ENCODE measurements around the gene CDKN2A.
"Not testable (repeated sequence)": the region's sequence is repeated elsewhere in the genome, so short reads cannot be mapped to it uniquely, and the experiment has no call there.

CDKN2A gene

DNA sequence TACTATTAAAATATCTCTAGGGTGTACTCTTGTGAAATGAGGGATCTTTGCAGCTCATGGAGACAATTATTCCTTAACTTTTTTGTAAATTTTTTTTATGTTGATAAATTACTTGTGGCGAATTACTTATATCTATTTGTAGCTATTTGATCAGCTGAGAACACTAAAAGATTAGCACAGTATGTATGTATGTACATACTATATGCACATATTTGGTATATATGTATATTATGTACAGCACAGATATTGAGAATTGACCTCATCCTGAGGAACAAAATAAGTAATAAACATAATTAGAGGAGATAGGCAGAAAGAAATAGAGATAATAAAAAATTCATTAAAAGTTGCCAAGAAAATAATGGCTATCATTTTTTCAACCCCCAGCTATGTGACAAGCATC lies 11.8 kb downstream of the CDKN2A start:
- DNase-seq (ENCODE audit: low spot score): no peak

DNA sequence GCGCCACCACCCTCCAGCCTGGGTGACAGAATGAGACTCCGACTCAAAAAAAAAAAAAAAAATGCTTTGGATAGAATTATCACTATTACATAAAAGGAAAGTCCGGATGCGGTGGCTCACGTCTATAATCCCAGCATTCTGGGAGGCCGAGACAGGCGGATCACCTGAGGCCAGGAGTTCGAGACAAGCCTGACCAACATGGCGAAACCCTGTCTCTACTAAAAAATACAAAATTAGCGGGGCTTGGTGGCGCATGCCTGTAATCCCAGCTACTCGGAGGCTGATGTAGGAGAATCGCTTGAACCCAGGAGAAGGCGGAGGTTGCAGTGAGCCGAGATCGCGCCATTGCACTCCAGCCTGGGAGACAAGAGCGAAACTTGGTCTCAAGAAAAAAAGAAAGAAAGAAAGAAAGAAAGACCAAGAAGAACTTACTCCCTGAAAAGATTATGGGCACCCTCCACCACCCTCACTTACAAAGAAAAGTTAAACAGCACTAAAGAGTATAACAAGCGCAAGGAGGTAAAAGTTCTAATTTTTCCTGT lies 17.8 kb downstream of the CDKN2A start:
- DNase-seq (ENCODE audit: low spot score): no peak

DNA sequence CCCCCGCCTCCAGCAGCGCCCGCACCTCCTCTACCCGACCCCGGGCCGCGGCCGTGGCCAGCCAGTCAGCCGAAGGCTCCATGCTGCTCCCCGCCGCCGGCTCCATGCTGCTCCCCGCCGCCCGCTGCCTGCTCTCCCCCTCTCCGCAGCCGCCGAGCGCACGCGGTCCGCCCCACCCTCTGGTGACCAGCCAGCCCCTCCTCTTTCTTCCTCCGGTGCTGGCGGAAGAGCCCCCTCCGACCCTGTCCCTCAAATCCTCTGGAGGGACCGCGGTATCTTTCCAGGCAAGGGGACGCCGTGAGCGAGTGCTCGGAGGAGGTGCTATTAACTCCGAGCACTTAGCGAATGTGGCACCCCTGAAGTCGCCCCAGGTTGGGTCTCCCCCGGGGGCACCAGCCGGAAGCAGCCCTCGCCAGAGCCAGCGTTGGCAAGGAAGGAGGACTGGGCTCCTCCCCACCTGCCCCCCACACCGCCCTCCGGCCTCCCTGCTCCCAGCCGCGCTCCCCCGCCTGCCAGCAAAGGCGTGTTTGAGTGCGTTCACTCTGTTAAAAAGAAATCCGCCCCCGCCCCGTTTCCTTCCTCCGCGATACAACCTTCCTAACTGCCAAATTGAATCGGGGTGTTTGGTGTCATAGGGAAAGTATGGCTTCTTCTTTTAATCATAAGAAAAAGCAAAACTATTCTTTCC lies 19.3 kb downstream of the CDKN2A start:
- peak; percentile 28 for DNase-seq (ENCODE audit: low spot score)

DNA sequence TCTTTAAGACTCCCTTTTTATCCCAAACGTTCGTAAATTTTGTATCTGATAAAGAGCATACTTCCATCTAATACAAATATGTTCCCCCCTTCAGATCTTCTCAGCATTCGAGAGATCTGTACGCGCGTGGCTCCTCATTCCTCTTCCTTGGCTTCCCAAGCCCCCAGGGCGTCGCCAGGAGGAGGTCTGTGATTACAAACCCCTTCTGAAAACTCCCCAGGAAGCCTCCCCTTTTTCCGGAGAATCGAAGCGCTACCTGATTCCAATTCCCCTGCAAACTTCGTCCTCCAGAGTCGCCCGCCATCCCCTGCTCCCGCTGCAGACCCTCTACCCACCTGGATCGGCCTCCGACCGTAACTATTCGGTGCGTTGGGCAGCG lies 19.9 kb downstream of the CDKN2A start:
- no peak for DNase-seq (ENCODE audit: low spot score)

- no peak for DNase-seq (ENCODE audit: low spot score)
These were observed 21.8 kb downstream of the CDKN2A start for GRCh38 chr9:21972361-21972760.

DNA sequence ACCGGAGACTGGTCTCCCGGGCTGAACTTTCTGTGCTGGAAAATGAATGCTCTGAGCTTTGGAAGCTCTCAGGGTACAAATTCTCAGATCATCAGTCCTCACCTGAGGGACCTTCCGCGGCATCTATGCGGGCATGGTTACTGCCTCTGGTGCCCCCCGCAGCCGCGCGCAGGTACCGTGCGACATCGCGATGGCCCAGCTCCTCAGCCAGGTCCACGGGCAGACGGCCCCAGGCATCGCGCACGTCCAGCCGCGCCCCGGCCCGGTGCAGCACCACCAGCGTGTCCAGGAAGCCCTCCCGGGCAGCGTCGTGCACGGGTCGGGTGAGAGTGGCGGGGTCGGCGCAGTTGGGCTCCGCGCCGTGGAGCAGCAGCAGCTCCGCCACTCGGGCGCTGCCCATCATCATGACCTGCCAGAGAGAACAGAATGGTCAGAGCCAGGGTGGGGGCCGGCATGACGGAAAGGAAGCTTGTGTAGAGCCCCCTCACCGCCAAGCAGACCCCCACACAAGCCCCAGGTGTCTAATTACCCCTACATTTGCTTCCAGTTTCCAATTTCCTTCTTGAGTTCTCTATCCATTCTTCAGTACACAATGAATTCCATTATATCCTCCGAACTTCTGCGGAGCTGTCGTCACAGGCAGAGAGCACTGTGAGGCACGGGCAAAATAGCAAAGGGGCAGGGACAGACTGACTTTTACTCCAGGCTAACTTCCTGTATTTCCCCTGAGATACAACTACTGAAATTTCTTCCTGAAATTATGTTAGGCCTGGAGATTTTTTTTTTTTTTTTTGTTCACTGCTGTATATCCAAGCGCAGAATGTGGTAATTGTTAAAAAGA lies 23.2 kb downstream of the CDKN2A start:
- DNase-seq (ENCODE audit: low spot score): no peak

DNA sequence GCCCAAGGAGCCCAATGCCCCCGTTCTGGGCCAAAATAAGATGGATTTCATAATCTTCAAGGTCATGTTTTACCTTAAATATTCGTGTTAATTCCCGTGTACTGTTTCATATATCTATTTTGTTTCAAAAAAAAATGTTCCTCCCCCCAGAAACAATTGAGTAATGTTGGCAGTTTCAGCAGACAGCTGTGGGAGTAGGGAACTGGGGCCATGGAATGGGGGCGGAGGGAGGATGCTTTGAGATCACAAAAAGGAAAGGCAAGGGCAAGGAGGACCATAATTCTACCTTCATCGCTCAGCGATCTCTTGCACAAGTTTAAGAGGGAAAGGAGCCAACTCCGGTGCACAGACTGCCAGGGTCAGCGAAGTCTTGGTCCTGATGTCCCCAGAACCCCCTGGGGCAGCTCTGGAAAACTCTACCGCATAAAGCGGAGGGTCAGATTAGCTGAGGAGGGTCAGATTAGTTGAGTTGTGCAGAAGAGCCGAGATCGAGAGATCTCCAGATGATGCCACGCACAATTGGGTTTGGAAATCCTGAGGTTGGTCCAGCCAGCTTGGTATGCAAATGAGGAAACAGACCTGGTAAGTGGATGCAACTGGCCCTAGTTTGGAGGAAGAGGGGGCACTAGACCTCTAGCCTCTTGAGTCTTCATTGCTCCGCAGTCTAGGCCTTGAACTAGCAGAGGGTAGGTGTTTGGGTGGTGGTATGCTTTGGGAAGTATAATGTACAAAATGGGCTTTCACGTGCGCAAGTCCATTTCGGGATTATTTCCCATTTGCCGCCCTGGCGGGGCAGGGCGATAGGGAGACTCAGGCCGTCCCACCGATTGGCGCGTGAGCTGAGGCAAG lies 24.0 kb downstream of the CDKN2A start:
- no peak for DNase-seq (ENCODE audit: low spot score)

DNA sequence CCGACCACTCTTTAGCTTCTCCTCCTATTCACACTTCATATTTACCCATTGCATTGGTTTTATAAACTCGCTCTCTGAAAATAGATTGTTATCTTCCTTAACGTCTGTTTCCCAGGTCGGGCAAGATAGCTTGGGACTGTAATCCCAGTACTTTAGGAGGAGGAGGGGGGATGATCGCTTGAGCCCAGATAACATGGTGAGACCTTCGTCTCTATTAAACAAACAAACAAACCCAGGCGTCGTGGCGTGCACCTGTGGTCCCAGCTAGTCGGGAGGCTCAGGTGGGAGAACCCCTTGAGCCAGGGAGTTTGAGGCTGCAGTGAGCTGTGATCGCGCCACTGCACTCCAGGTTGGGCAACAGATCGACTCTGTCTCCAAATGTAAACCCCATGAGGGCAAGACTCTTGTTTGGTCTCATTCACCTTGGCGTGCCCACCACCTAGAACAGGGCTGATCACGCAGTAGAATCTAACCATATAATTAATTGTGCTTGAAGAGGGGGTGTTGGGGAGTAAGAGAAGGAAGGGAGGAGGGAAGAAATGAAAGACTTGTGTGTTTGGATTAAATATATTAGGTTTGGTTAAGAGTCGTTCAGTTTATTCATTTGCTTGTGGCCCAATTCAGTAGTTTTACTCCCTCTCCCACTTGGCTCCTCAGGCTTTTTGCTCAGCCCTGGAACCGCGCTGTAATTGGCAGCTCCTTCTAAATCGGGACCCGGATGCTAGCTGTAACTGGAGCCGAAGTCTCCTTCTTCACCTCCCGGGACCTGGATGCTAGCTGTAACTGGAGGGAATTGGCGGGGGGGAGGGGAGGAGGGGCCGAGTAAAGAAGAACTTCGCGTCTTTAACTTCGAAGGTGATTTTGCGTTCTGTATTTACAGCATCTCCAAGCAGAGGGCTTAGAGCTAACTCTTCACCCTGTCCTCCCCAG lies 24.9 kb downstream of the CDKN2A start:
- no peak for DNase-seq (ENCODE audit: low spot score)

DNA sequence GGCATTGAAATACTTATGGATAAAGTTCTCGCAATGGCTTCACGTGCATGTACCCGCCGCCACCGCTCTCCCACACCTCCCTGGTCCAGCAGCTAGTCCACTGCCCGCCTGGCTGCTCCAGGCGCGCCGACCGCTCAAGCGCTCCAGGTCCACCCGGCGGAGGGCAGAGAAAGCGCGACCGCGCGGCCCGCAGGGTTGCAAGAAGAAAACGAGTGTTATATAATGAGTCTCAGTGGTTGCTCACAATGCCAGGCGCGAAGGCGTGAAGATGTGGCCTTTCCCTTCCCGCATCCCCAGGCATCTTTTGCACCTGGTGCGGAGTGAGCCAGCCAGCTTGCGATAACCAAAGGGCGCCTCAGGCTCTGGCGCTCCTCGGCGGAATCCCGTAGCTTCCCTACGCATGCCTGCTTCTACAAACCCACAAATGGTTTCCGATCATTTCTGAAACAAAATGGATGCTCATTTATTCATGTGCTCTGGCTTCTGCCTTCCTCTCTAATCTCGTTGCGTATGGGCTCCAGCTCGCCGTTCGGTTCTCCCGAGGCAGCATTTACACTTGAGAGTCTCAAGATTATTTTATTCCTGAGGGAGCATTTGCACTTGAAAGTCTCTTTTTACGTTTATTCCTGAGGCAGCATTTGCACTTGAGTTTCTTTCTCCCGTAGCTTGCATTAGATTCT lies 25.7 kb downstream of the CDKN2A start:
- no peak for DNase-seq (ENCODE audit: low spot score)

DNA sequence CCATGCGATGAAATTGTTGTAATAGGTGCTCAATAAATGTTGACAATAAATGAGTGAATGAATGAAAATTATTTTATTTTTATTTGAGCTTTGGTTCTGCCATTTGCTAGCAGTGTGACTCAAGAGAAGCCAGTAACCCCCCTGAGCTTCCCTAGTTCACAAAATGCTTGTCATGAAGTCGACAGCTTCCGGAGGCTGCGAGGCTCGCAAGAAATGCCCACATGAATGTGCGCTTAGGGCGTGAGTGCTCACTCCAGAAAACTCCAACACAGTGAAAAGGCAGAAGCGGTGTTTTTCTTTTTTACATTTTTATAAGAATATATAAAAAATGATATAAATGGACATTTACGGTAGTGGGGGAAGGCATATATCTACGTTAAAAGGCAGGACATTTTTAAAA lies 26.5 kb downstream of the CDKN2A start:
- DNase-seq (ENCODE audit: low spot score): no peak

DNA sequence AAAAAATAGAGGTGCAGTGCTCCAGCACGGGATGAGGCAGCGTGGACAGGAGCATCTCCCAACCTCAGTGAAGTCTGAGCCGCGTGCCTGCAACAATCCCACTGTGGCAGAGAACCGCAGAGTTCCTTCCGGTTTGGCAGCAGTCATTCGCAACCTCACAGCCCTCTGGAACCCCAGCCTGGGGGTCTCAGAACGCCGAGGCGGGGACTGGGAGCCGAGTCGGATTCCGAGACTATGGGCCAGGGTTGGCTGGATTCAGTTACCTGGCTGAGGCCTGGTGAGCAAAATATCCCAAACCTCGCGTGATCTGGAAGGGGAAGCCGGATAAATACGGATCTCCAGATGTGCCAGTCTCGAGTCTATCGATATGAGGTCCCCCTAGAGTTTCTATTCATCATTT lies 27.0 kb downstream of the CDKN2A start:
- no peak for DNase-seq (ENCODE audit: low spot score)

DNA sequence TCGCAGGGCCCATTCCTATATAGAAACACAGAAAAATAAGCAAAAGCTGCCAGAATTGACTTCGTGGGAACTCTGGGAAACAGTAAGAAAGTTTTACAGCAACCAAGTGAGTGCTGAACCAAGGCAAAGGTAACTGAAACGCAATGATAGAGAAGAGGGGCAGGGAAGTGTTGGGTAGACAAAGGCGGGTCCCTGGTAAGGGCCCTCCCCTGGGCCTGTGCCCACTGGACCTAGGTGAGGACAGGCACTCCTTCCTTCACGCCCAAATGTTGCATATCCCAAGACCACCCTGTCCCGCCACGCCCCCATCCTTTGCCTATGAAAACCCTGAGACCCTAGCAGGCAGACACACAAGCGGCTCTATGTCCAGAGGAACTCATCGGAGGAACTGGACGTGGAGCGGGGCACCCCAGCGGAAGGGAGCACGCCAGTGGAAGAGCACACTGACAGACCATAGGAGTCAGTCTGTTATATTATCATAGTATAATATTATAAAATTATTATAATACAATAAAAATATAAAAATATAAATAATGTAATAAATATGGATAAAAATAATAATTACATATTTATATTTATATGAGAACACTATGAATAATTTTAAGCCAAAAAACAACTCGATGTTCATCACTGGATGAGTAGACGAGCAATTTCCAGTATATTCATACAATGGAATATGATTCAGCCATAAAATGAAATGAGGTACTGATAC lies 27.9 kb downstream of the CDKN2A start:
- DNase-seq (ENCODE audit: low spot score): no peak

DNA sequence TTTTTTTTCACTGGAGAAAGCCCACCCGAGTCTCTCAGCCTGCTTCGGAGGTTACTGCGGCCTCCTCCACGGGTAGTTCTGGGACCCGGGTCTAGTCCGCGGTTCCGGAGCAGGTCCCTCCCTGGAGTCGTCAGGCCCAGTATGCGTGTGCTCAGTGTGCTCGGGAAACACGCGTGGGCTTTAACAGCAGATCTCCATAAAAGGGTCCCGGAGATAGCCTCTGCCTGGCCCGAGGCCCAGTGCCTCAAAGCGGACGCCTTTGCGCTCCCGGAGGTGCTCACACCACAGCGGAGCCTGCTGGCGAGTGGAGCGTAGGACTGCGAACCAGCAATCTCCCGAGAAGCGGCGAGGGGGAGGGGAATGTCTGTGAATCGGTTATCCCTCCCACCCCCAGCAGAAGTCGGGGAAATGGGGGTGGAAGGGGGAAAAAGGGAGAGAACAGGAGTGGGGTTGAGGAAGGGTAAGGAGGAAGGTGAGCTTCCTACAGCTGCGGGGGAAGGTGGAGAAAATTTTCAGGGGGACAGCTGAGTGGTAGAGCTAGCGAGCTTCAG lies 28.7 kb downstream of the CDKN2A start:
- peak; percentile 55 for DNase-seq (ENCODE audit: low spot score)

- DNase-seq (ENCODE audit: low spot score): peak; percentile 21
These were observed 29.2 kb downstream of the CDKN2A start for GRCh38 chr9:21964925-21965385.

DNA sequence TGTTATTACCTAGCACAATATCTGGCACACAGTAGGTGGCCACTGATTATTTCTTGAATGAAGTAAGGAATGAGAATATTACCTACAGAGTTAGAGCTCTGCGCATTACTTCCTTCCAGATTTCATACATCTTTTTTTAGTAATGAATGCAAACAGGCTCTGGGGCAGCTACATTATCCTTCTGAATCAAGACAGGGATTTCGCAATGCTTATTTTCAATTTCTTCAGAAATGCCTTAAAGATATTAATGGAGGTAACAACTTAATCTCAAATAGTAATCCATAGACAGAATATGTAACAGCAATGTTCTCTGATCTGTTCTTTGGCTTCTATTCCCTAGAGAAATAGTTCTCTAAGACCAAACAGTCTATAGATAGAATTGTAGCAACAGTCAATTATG lies 32.6 kb downstream of the CDKN2A start:
- DNase-seq (ENCODE audit: low spot score): no peak

DNA sequence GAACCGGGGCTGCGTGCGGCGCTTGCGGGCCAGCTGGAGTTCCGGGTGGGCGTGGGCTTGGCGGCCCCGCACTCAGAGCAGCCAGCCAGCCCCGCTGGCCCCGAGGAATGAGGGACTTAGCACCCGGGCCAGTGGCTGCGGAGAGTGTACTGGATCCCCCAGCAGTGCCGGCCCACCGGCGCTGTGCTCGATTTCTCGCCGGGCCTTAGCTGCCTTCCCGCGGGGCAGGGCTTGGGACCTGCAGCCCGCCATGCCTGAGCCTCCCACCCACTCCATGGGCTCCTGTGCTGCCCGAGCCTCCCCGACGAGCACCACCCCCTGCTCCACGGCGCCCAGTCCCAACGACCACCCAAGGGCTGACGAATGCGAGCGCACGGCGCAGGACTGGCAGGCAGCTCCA lies 34.9 kb downstream of the CDKN2A start:
- not testable (repeated sequence) for DNase-seq (ENCODE audit: low spot score)

DNA sequence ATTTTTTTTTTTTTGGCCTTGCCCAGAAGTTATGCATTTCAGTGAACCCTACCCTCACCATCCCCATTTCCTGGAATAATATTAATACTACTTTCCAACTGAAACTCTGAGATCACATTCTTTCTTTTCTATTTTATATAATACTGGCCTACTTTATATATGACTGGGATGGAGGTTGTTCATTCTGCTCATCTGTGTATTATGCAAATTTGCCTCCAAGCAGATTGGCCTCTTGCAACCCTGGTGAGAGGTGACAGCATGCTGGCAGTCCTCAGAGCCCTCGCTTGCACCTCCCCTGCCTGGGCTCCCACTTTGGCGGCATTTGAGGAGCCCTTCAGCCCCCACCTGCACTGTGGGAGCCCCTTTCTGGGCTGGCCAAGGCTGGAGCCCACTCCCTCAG lies 35.4 kb downstream of the CDKN2A start:
- DNase-seq (ENCODE audit: low spot score): no peak

GRCh38 chr9:21945606-21946005 lies 48.6 kb downstream of the CDKN2A start:
- DNase-seq (ENCODE audit: low spot score): no peak

- no peak for DNase-seq (ENCODE audit: low spot score)
These were observed 50.7 kb downstream of the CDKN2A start for GRCh38 chr9:21943464-21943863.

All from germinal center (tissue), 1 donor.